Measurements from ENCODE around the gene ANXA10.

ANXA10 gene

DNA sequence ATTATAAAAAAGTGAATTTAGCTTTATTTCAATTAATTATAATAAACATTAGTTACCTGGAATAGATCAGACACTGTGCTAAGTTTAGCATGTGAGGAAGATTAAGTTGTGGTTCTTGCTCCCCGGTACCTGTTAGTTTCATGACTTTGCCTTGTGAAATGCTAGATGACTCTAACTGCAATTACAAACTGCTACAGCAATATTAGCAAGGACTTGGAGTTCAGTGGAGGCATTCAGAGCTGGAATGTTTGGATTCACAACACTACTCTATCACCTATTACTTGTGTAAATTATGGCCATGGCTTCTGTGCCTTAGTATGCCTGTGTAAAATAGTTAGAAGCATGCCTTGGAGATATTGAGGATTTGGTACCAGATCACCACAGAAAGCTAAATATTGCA lies 21.4 kb upstream of the ANXA10 start:
- H3K27ac ChIP-seq: no peak overlapping the region
- no peak for TF ChIP-seq ZFX (IDR thresholded peaks at IDR 0.05)
- TF ChIP-seq, protein P1, sequence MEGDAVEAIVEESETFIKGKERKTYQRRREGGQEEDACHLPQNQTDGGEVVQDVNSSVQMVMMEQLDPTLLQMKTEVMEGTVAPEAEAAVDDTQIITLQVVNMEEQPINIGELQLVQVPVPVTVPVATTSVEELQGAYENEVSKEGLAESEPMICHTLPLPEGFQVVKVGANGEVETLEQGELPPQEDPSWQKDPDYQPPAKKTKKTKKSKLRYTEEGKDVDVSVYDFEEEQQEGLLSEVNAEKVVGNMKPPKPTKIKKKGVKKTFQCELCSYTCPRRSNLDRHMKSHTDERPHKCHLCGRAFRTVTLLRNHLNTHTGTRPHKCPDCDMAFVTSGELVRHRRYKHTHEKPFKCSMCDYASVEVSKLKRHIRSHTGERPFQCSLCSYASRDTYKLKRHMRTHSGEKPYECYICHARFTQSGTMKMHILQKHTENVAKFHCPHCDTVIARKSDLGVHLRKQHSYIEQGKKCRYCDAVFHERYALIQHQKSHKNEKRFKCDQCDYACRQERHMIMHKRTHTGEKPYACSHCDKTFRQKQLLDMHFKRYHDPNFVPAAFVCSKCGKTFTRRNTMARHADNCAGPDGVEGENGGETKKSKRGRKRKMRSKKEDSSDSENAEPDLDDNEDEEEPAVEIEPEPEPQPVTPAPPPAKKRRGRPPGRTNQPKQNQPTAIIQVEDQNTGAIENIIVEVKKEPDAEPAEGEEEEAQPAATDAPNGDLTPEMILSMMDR (conservative IDR thresholded peaks at IDR 0.05): no peak

DNA sequence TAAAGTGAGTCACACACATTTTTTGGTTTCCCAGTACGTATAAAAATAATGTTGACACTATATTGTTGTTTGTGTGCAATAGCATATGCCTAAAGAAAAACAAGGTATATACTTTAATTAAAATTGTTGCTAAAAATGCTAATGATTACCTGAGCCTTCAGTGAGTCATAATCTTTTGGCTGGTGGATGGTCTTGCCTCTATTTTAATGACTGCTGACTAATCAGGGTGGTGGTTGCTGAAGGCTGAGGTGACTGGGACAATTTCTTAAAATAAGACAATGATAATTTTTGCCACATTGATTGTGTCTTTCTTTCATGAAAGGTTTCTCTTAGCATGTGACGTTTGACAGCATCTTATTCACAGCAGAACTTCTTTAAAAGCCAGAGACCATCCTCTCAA lies 21.0 kb upstream of the ANXA10 start:
- TF ChIP-seq ZFX (IDR thresholded peaks at IDR 0.05): no peak
- TF ChIP-seq, protein P1 (conservative IDR thresholded peaks at IDR 0.05): no peak
- no peak overlapping the region for H3K27ac ChIP-seq

DNA sequence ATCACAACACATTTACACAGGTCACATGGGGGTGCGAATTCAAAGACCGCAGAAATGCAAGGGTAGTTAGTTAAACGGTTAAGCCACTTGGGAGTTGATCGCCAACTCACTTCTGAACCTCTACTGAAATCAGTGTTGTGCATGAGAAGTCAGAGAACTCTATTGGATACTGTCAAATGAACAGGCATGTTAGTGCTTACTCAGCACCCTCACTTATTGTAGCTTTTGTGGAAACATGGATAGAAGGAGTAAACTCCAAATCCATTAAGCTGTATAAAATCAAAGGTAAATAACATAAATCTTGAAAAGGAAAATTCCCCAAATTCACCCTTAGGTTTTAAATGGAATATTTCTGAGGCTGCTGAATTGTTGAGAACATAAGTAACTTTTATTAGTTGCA lies 17.5 kb upstream of the ANXA10 start:
- TF ChIP-seq, protein P1 (conservative IDR thresholded peaks at IDR 0.05): no peak
- no peak overlapping the region for H3K27ac ChIP-seq

- TF ChIP-seq, protein P1 (conservative IDR thresholded peaks at IDR 0.05): peak; percentile 92
- no peak for TF ChIP-seq ZFX (IDR thresholded peaks at IDR 0.05)
- no peak overlapping the region for H3K27ac ChIP-seq
Observed at GRCh38 chr4:168076989-168077725, 15.2 kb upstream of the ANXA10 start.

- TF ChIP-seq, protein P1 (conservative IDR thresholded peaks at IDR 0.05): no peak
- TF ChIP-seq ZFX (IDR thresholded peaks at IDR 0.05): no peak
Observed at GRCh38 chr4:168077726-168078239, 14.6 kb upstream of the ANXA10 start.

DNA sequence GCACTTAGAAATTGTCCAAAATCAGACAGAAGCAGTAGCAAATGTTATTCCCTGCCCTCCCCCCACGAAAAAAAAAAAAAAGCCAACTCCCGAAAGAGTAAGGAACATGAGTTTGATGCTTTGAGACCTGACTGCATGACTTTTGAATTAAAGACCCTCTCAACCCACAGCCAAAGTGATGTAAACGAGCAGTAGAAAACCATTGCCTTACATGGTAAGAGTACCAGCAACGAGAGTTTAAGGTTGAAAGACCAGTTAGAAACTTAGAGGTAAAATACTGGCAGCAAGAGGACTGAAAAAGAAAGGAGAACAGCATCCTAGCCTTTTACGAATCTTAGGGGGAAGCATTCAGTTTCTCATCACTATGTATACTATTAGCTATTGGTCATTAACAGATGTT lies 10.0 kb upstream of the ANXA10 start:
- no peak for TF ChIP-seq ZFX (IDR thresholded peaks at IDR 0.05)
- H3K27ac ChIP-seq: no peak overlapping the region

More at GRCh38 chr4:168077726-168078239, 14.6 kb upstream of the ANXA10 start:
- H3K27ac ChIP-seq: no peak overlapping the region

- H3K27ac ChIP-seq: no peak overlapping the region
- TF ChIP-seq, protein P1 (conservative IDR thresholded peaks at IDR 0.05): no peak
- TF ChIP-seq ZFX (IDR thresholded peaks at IDR 0.05): no peak
Observed at GRCh38 chr4:168095776-168096406, 3.6 kb downstream of the ANXA10 start.
